ENCODE results near the gene FHIP2A. TPM values are rescaled to one million over a fixed set of nuclear protein-coding genes. Genes with fewer than 3 reads are reported as not detected.
"Not testable (repeated sequence)": the region's sequence is repeated elsewhere in the genome, so short reads cannot be mapped to it uniquely, and the experiment has no call there.

The FHIP2A gene
- total RNA-seq, 1 experiment from 2014 or later = 10.8 TPM

- TF ChIP-seq CTCF (IDR thresholded peaks at IDR 0.05; ENCODE audit: unreplicated experiment) = no peak
- Mint-ChIP-seq H3K27ac (ENCODE audit: unreplicated experiment) (no peak overlapping the region), H3K27me3 (ENCODE audit: unreplicated experiment) (no peaks in the 10 kb centered on the region), H3K9me3 (ENCODE audit: low read depth, unreplicated experiment) (no peaks in the 10 kb centered on the region), H3K4me3 (ENCODE audit: low read depth, unreplicated experiment) (no peak overlapping the region), H3K4me1 (ENCODE audit: low read depth, unreplicated experiment) (peaks cover 5% of the 10 kb centered on the region), H3K36me3 (ENCODE audit: insufficient read depth, unreplicated experiment) (no peaks in the 10 kb centered on the region)
- CTCF ChIA-PET = no interaction called here
- BruUV-seq (replicated peaks) = no TSS peak
- DNase-seq = no peak
- intact Hi-C loops (cut with micrococcal nuclease; ENCODE audit: unreplicated experiment) = no loop called here
Measured at GRCh38 chr10:114831186-114831867, 9.7 kb downstream of the FHIP2A start.

- H3K27me3 Mint-ChIP-seq (ENCODE audit: unreplicated experiment) = no peaks in the 10 kb centered on the region
Measured at GRCh38 chr10:114837690-114838089, 16.1 kb downstream of the FHIP2A start.

DNA sequence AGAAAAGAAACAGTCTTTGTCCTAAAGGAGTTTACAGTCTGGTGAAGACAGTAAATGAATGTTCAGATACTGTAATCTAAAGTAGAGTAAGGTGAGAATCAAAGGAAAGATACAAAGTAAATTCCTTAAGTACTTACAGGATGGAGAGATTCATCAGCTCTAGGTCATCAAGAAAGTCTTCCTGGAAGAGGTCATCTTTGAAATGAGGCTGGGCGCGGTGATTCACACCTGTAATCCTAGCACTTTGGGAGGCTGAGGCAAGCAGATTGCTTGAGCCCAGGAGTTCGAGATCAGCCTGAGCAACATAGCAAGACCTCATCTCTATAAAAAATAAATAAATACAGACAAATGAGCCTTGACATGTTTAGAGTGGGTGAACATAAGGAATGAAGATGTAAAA is 18.3 kb downstream of the FHIP2A start:
- BruUV-seq (replicated peaks) = no TSS peak
- CTCF ChIA-PET = no interaction called here

More at GRCh38 chr10:114837690-114838089, 16.1 kb downstream of the FHIP2A start:
- no peak for DNase-seq
- peaks cover 5% of the 10 kb centered on the region for H3K36me3 Mint-ChIP-seq (ENCODE audit: insufficient read depth, unreplicated experiment)
- intact Hi-C loops (cut with micrococcal nuclease; ENCODE audit: unreplicated experiment) = no loop called here
- CTCF ChIA-PET = interaction anchor here (0.6 kb wide), 1 partner anchor 27 kb away, joined by 4 read pairs; no protein-coding TSS in a partner anchor
- no TSS peak for BruUV-seq (replicated peaks)
- no peak for TF ChIP-seq CTCF (IDR thresholded peaks at IDR 0.05; ENCODE audit: unreplicated experiment)
- no peaks in the 10 kb centered on the region for H3K4me1 Mint-ChIP-seq (ENCODE audit: low read depth, unreplicated experiment)
- no peak overlapping the region for H3K27ac Mint-ChIP-seq (ENCODE audit: unreplicated experiment)
- H3K4me3 Mint-ChIP-seq (ENCODE audit: low read depth, unreplicated experiment) = no peak overlapping the region
- no peaks in the 10 kb centered on the region for H3K9me3 Mint-ChIP-seq (ENCODE audit: low read depth, unreplicated experiment)

DNA sequence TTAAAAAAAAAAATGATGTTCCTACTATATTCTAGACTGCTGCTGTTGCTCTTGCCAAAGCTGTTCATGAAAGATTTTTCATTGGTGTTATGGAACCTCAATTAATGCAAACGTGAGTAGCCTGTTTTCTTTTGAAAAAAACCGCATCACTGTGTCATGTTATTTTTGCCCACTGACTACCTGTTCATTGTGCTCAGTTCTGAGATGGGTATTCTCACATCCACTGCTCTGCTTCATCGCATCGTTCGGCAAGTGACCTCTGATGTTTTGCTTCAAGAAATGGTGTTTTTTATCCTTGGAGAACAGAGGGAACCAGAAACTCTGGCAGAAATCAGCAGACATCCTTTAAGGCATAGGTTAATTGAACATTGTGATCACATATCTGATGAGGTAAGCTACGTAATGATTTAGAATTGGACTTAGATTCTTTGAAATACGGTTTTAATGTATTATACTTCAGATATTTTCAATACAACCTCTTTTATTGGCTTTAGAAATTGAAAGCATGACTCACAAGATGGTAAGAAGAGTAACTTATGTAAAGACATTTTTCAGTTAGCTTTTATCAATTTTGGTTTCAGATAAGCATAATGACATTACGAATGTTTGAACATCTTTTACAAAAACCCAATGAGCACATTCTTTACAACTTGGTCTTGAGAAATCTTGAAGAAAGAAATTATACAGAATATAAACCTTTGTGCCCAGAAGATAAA is 24.6 kb downstream of the FHIP2A start:
- H3K36me3 Mint-ChIP-seq (ENCODE audit: insufficient read depth, unreplicated experiment) = peaks cover 34% of the 10 kb centered on the region
- no peaks in the 10 kb centered on the region for H3K4me1 Mint-ChIP-seq (ENCODE audit: low read depth, unreplicated experiment)
- BruUV-seq (replicated peaks) = no TSS peak
- CTCF ChIA-PET = no interaction called here
- DNase-seq = no peak
- no peak overlapping the region for H3K27ac Mint-ChIP-seq (ENCODE audit: unreplicated experiment)
- no peak for TF ChIP-seq CTCF (IDR thresholded peaks at IDR 0.05; ENCODE audit: unreplicated experiment)
- no peak overlapping the region for H3K4me3 Mint-ChIP-seq (ENCODE audit: low read depth, unreplicated experiment)
- H3K27me3 Mint-ChIP-seq (ENCODE audit: unreplicated experiment) = no peaks in the 10 kb centered on the region
- no peaks in the 10 kb centered on the region for H3K9me3 Mint-ChIP-seq (ENCODE audit: low read depth, unreplicated experiment)
- intact Hi-C loops (cut with micrococcal nuclease; ENCODE audit: unreplicated experiment) = no loop called here

More for the DNA sequence above, 18.3 kb downstream of the FHIP2A start:
- Mint-ChIP-seq H3K4me3 (ENCODE audit: low read depth, unreplicated experiment) (no peak overlapping the region), H3K27me3 (ENCODE audit: unreplicated experiment) (no peaks in the 10 kb centered on the region), H3K36me3 (ENCODE audit: insufficient read depth, unreplicated experiment) (peaks cover 14% of the 10 kb centered on the region), H3K27ac (ENCODE audit: unreplicated experiment) (no peak overlapping the region), H3K9me3 (ENCODE audit: low read depth, unreplicated experiment) (no peaks in the 10 kb centered on the region), H3K4me1 (ENCODE audit: low read depth, unreplicated experiment) (no peaks in the 10 kb centered on the region)
- intact Hi-C loops (cut with micrococcal nuclease; ENCODE audit: unreplicated experiment) = no loop called here
- no peak for DNase-seq
- TF ChIP-seq CTCF (IDR thresholded peaks at IDR 0.05; ENCODE audit: unreplicated experiment) = no peak

GRCh38 chr10:114847517-114847916 is 25.9 kb downstream of the FHIP2A start:
- H3K27me3 Mint-ChIP-seq (ENCODE audit: unreplicated experiment); DNase-seq; H3K4me3 Mint-ChIP-seq (ENCODE audit: low read depth, unreplicated experiment); H3K9me3 Mint-ChIP-seq (ENCODE audit: low read depth, unreplicated experiment); intact Hi-C loops (cut with micrococcal nuclease; ENCODE audit: unreplicated experiment); H3K27ac Mint-ChIP-seq (ENCODE audit: unreplicated experiment); H3K4me1 Mint-ChIP-seq (ENCODE audit: low read depth, unreplicated experiment); BruUV-seq (replicated peaks): not testable (repeated sequence)
- H3K36me3 Mint-ChIP-seq (ENCODE audit: insufficient read depth, unreplicated experiment) = peaks cover 34% of the 10 kb centered on the region
- CTCF ChIA-PET = interaction anchor here (0.7 kb wide), 1 partner anchor 303 kb away, joined by 3 read pairs; no protein-coding TSS in a partner anchor

Data from Calu3 (cell line).